Measurements from ENCODE around the gene MLLT1.

MLLT1 gene

GRCh38 chr19:6204866-6205723, 74.7 kb downstream of the MLLT1 start:
- DNase-seq: no peak

- no peak for DNase-seq
Measured at GRCh38 chr19:6204212-6204611, 75.6 kb downstream of the MLLT1 start.

DNA sequence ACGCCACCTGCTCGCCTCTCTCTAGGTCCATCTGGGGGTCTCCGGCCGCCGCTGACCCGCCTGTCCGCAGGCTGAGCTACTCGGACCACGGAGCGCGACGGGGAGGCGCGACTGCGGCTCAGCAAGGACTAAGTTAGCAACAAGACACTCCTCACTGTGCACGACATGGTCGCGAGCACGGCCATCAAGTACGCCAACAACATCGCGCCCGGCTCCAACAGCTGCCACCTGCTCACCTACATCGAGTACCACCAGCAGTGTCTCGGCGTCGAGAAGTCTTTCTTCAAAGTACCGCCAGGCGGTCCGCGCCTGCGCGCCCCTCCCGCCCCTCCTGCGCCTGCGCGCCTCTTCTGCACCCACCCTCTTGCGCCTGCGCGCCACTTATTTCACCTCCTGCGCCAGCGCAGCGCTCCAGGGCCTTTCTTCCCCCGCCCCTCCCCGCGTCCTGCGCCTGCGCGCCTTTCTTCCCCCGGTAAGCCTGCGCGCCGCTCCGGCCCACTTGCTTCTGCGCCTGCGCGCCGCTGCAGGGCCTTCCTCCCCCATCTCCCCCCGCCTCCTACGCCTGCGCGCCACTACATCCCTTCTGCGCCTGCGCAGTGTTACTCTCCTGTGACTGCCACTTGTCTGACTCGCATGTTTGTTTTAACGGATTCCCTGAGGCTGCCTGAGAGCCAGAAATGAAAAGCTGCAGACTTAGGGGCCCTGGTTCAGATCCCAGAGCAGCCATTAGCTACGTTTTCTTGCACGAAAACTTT, 80.4 kb downstream of the MLLT1 start:
- peak; percentile 99 for DNase-seq

DNA sequence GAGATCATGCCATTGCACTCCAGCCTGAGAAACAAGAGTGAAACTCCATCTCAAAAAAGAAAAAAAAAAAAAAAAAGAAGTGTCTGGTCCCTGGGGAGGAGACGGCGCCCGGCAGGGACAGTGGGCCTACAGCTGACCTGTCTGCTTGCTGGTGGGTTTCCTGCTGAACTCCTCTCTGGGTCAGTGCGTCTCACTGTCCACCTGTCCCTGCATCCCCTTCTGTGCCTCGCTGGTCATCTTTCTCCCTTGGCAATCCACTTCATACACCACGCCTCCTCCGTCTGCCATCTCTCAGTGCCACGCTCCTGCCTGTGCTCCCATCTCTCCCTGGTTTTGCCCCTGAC, 80.9 kb downstream of the MLLT1 start:
- DNase-seq: no peak

GRCh38 chr19:6196361-6196760, 83.4 kb downstream of the MLLT1 start:
- DNase-seq: no peak

- no peak for DNase-seq
Measured at GRCh38 chr19:6188811-6189210, 91.0 kb downstream of the MLLT1 start.

DNA sequence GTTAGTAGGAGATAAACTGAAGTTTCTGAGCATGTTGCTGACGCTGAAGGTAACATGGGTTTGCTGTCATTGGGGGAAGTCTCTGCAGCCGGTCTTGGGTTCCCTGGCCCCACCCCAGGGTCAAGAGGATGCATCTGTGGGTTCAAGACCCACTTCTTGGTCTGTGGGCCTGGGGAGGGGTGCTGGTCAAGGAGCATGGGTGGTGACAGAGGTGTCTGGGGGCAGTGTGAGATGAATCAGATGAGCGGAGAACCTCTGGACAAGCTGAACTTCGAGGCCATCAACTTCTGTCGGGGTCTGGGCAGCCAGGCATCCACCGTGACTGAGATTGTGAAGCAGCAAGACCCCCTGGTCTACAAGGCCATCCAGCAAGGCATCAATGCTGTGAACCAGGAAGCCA, 92.4 kb downstream of the MLLT1 start:
- no peak for DNase-seq

DNA sequence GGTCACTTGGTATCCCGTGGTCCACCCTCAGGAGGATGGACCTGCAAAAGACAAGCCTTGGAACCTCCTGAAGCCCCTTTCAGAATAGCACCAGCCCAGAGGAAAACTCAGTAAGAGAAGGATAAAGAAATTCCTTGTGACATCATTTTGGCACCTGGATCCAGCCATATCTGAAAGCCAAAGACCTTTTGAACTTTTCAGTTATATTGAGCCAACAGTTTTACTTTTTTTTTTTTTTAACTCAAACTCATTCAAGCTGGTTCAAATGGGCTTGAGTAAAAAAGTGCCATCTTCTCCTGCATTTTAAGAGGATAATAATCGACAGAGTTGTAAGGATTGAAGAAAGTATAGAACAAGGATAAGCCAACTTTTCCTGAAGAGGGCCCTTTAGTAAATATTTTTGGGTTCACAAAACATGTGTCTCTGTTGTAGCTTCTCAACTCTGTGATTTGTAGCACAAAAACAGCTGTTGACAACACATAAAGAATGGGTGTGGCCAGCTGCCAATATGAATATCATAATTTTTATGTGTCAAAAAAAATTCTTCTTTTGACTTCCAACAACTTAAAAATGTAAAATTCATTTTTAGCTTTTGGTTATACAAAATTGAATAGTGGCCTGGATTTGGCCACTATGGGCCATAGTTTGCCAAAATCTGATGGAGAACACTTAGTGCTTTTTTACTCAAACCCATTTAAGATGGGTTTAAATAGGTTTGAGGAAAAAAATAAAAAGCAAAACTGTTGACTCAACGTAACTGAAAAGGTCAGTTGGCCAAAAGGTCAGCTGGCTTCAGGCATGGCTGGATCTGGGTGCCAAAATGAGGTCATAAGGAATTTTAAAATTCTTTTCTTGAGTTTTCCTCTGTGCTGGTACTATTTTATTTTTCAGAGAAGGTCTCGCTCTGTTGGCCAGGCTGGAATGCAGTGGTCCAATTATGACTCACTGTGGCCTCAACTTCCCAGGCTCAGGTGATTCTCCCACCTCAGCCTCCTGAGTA, 93.6 kb downstream of the MLLT1 start:
- no peak for DNase-seq

GRCh38 chr19:6185093-6185834, 94.5 kb downstream of the MLLT1 start:
- no peak for DNase-seq

- no peak for DNase-seq
Measured at GRCh38 chr19:6181119-6181518, 98.7 kb downstream of the MLLT1 start.

GRCh38 chr19:6173190-6173589, 106.6 kb downstream of the MLLT1 start:
- DNase-seq: no peak

DNA sequence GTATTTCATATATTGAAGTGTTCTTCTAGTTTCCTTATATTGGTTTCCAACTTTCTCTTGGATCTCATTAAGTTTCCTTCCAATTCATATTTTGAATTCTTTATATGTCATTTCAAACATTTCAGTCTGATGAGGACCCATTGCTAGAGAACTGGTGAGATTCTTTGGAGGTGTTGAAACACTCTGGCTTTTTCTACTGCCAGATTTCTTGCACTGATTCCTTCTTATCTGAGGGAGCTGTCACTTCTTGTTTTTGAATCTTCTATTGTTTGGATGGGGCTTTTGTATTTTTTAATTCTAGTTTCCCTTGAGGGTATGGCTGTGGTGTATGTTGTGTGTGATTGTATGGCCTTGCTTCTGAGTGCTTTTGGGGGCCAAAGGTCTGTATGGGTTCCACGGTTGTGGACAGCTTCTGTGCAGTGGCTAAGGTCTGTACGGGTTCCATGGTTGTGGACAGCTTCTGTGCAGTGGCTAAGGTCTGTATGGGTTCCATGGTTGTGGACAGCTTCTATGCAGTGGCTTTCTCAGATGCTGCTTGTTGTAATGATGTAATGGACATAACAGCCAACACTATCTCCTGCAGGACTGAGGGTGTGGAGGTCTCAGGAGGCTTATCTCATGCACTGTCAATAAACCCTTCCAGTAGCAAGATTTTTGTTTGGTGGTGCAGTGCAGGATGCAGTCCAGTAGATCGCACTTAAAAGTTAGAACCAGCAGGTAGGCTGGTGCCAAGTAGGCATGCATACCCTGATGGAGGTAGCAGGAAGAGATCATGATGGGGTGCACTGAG, 107.5 kb downstream of the MLLT1 start:
- no peak for DNase-seq

GRCh38 chr19:6167115-6167514, 112.7 kb downstream of the MLLT1 start:
- no peak for DNase-seq

GRCh38 chr19:6164906-6165531, 114.8 kb downstream of the MLLT1 start:
- no peak for DNase-seq

- peak; percentile 21 for DNase-seq
Measured at GRCh38 chr19:6161271-6161850, 118.4 kb downstream of the MLLT1 start.

All from activated effector memory CD4-positive, alpha-beta T cell treated with Interleukin-2 at 50 U/mL for 16 hours (primary cell).